Uterus (tissue), 4 donors: ENCODE measurements around the gene SETX. TPM values are rescaled to one million over a fixed set of nuclear protein-coding genes. Genes with fewer than 3 reads are reported as not detected.

ENCODE experiments used
- DNase-seq, 2 donors: peaks; one replicate each; pipeline ENCODE4 v3.0.0-alpha.2; 2019 to 2020
- H3K27ac ChIP-seq, 2 donors: fragments of 200-600 bp; sonication (generic); 1 replicate in 1 of 2; 2 replicates in 1 of 2; pipeline ENCODE4 v1.5.1; 2016 to 2018
- H3K27me3 ChIP-seq, 2 donors: fragments of 200-600 bp; sonication (generic); one replicate each; pipeline ENCODE4 v1.5.1; 2018 to 2019; ENCODE audit warnings: control low read depth in 1 of 2
- H3K36me3 ChIP-seq, 2 donors: fragments of 200-600 bp; sonication (generic); one replicate each; pipeline ENCODE4 v1.5.1; 2019; ENCODE audit warnings: control low read depth in 1 of 2
- H3K4me1 ChIP-seq, 2 donors: fragments of 200-600 bp; sonication (generic); one replicate each; pipeline ENCODE4 v1.5.1; 2018 to 2019; ENCODE audit warnings: control low read depth in 1 of 2
- H3K4me3 ChIP-seq, 2 donors: fragments of 200-600 bp; sonication (generic); 1 replicate in 1 of 2; 2 replicates in 1 of 2; pipeline ENCODE4 v1.5.1; 2018 to 2019; ENCODE audit warnings: mild to moderate bottlenecking in 1 of 2
- H3K9me3 ChIP-seq, 2 donors: fragments of 200-600 bp; sonication (generic); one replicate each; pipeline ENCODE4 v1.5.1; 2019; ENCODE audit warnings: control low read depth in 1 of 2
- POLR2A ChIP-seq, 2 donors: fragments of 450-650 bp; IDR thresholded peaks; one replicate each; pipeline ENCODE4 v1.6.1; 2016; ENCODE audit warnings: antibody characterized with exemption in 2 of 2, mild to moderate bottlenecking in 1 of 2, moderate library complexity in 1 of 2
- intact Hi-C: fragments of 100-400 bp; cut with DNase I; formaldehyde crosslinking; loops from one replicate; pipeline ENCODE4 v1.15.1; 2023; ENCODE audit warnings: low total_unique reads
- total RNA-seq, 4 donors: library from RNA; depleted of rRNA in 3 of 4; stranded (reverse); fragments of >200 nt in 3 of 4; gene quantifications; one replicate each; pipeline versions ENCODE4 v1.1.0 to v1.2.4, GENCODE V29; 2014 to 2023
- TF ChIP-seq, protein P1 (sequence below), 4 experiments: fragments of 200-600 bp in 2 of 4; fragments of 450-650 bp in 2 of 4; sonication (generic) in 2 of 4; IDR thresholded peaks; one replicate each; pipeline ENCODE4 v1.5.1; 2016 to 2019; ENCODE audit warnings: antibody characterized with exemption in 4 of 4, mild to moderate bottlenecking in 2 of 4, moderate library complexity in 1 of 4
- donor health status: DM: yes; HTN: yes; CAD: no.

SETX gene
- total RNA-seq, 4 donors from 2014 or later: 36.5 to 117 (median 60.4) TPM

DNA sequence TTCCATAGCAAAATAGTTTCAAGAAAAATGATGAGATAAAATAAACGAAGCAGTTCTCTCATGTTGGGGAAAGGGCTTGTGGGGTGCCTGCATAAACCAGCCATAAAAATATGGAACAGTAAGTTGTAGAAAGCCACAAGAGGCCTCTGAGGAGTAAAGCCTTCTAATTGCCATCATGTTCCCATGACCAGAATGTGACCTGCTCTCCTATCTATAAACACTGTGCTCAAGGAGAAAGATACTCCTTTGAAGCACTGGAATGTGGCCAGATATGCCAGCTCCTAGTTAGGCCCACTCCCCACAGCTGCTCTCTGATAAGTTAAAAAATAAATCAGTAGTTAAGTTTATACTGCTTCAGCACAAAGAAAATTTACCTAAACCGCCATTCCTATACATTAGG is 65.8 kb downstream of the SETX start:
- TF ChIP-seq, protein P1, sequence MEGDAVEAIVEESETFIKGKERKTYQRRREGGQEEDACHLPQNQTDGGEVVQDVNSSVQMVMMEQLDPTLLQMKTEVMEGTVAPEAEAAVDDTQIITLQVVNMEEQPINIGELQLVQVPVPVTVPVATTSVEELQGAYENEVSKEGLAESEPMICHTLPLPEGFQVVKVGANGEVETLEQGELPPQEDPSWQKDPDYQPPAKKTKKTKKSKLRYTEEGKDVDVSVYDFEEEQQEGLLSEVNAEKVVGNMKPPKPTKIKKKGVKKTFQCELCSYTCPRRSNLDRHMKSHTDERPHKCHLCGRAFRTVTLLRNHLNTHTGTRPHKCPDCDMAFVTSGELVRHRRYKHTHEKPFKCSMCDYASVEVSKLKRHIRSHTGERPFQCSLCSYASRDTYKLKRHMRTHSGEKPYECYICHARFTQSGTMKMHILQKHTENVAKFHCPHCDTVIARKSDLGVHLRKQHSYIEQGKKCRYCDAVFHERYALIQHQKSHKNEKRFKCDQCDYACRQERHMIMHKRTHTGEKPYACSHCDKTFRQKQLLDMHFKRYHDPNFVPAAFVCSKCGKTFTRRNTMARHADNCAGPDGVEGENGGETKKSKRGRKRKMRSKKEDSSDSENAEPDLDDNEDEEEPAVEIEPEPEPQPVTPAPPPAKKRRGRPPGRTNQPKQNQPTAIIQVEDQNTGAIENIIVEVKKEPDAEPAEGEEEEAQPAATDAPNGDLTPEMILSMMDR (IDR thresholded peaks at IDR 0.05): no peak
- TF ChIP-seq POLR2A (IDR thresholded peaks at IDR 0.05): no peak
- Histone ChIP-seq H3K4me1 (no peaks in the 10 kb centered on the region), H3K36me3 (no peaks in the 10 kb centered on the region), H3K27me3 (no peaks in the 10 kb centered on the region), H3K9me3 (no peaks in the 10 kb centered on the region), H3K4me3 (no peak overlapping the region), H3K27ac (no peak overlapping the region)
- intact Hi-C loops: no loop called here
- DNase-seq: no peak

- Histone ChIP-seq H3K4me3 (no peak overlapping the region), H3K9me3 (no peaks in the 10 kb centered on the region), H3K27ac (no peak overlapping the region), H3K27me3 (no peaks in the 10 kb centered on the region), H3K36me3 (no peaks in the 10 kb centered on the region), H3K4me1 (no peaks in the 10 kb centered on the region)
- TF ChIP-seq, protein P1 (IDR thresholded peaks at IDR 0.05): no peak
- no peak for TF ChIP-seq POLR2A (IDR thresholded peaks at IDR 0.05)
- DNase-seq: no peak
- intact Hi-C loops: no loop called here
These were observed 66.4 kb downstream of the SETX start for GRCh38 chr9:132288361-132288760.

DNA sequence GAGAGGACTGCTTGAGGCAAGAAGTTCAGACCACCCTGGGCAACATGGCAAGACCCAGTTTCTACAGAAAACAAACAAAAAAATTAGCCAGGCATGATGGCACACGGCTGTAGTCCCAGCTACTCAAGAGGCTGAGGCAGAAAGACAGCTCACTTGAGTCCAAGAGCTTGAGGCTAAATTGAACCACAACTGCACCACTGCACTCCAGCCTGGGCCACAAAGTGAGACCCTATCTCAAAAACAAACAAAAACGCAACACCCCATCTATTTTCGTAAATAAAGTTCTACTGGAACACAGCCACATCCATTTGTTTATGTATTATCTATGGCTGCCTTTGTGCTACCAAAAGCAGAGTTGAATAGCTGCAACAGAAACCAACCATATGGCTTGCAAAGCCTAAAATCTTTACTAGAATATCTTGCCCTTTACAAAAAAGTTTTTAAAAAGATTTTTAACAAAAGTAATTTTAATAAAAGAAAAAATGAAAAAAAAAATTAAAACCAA is 67.5 kb downstream of the SETX start:
- Histone ChIP-seq H3K4me3 (no peak overlapping the region), H3K27ac (no peak overlapping the region), H3K36me3 (no peaks in the 10 kb centered on the region), H3K9me3 (no peaks in the 10 kb centered on the region), H3K27me3 (no peaks in the 10 kb centered on the region), H3K4me1 (no peaks in the 10 kb centered on the region)
- intact Hi-C loops: no loop called here
- TF ChIP-seq, protein P1 (IDR thresholded peaks at IDR 0.05): no peak
- no peak for TF ChIP-seq POLR2A (IDR thresholded peaks at IDR 0.05)
- no peak for DNase-seq

DNA sequence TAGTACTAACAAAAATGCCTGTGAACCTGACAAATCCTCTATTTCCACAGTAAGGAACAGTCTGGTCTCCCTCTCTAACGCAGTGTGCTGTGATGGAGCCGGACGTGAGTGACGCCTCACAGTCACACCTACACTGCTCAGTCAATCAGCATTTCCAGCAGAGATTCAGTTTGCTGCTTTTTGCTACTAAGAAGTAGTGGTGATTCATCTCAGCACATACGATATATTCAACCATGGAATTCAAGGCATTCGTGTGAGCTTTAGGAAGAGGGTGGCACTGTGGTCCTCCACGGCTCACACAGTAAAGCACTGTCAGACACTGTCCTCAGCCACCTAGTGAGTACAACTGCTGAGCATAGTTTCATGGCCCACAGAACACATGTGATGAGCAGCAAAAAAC is 70.9 kb downstream of the SETX start:
- no peaks in the 10 kb centered on the region for H3K4me1 ChIP-seq
- no peaks in the 10 kb centered on the region for H3K36me3 ChIP-seq
- intact Hi-C loops: no loop called here
- H3K27me3 ChIP-seq: no peaks in the 10 kb centered on the region
- H3K9me3 ChIP-seq: no peaks in the 10 kb centered on the region
- H3K4me3 ChIP-seq: no peak overlapping the region
- no peak for DNase-seq
- no peak for TF ChIP-seq POLR2A (IDR thresholded peaks at IDR 0.05)
- TF ChIP-seq, protein P1 (IDR thresholded peaks at IDR 0.05): no peak
- H3K27ac ChIP-seq: no peak overlapping the region

GRCh38 chr9:132283165-132283564 is 71.6 kb downstream of the SETX start:
- TF ChIP-seq, protein P1 (IDR thresholded peaks at IDR 0.05): no peak
- TF ChIP-seq POLR2A (IDR thresholded peaks at IDR 0.05): no peak
- DNase-seq: no peak
- Histone ChIP-seq H3K9me3 (no peaks in the 10 kb centered on the region), H3K36me3 (no peaks in the 10 kb centered on the region), H3K27me3 (no peaks in the 10 kb centered on the region), H3K4me1 (no peaks in the 10 kb centered on the region), H3K27ac (no peak overlapping the region), H3K4me3 (no peak overlapping the region)
- intact Hi-C loops: no loop called here
